T47D (cell line): ENCODE measurements around the gene TXNDC11.

ENCODE experiments used
- DNase-seq, 2 experiments: peaks; one replicate each; pipeline versions ENCODE4 v3.0.0 to v3.0.0-alpha.2; 2011 to 2012; ENCODE audit warnings: low read depth in 1 of 2, low spot score in 1 of 2
- JUND ChIP-seq: IDR thresholded peaks from 2 replicates; pipeline ENCODE4 v1.6.1; 2012; ENCODE audit warnings: low read depth
- in situ Hi-C: cut with HindIII; loops from 2 replicates; pipeline ENCODE4 v1.10.0; 2016; ENCODE audit warnings: low sequenced_read_pairs, low pct_unique_long_range_greater_than_20kb

TXNDC11 gene

DNA sequence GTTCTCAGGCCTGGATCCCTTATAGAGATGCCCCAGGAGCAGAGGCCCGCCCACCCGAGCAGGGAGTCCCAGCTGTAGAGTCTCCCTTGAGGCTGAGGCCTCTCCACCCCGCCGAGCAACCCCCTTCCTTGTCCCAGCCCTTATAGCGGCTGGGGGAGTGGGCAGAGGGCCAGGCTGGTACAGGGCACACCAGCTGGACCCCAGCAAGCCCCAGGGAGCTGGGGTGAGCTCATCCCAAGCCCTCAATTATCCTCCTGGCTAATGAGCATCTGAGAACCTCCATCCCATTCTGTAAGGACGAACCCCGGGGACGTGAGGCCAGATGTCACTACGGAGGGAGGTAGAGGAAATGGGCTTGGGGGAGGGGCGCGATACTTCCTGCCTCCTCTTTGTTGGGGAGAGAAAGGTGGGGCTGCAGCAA lies 77.6 kb downstream of the TXNDC11 start:
- no peak for TF ChIP-seq JUND
- DNase-seq = no peak
- in situ Hi-C loops = no loop called here

DNA sequence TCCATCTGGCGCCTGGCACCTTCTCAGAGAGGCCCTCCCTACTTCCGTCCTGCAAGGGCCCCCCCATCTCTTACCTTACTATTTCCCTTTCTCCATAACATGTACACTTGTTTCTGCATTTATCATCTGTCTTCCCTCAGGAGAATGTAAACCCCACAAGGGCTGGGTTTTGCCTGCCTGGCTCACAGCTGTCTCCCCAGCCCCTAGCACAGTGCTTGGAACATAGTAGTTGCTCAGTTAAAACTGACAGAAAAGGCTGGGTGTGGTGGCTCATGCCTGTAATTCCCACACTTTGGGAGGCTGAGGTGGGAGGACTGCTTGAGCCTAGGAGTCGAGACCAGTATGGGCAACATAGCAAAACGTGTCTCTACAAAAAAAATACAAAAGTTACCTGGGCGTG lies 80.1 kb downstream of the TXNDC11 start:
- in situ Hi-C loops = no loop called here
- no peak for TF ChIP-seq JUND
- no peak for DNase-seq

DNA sequence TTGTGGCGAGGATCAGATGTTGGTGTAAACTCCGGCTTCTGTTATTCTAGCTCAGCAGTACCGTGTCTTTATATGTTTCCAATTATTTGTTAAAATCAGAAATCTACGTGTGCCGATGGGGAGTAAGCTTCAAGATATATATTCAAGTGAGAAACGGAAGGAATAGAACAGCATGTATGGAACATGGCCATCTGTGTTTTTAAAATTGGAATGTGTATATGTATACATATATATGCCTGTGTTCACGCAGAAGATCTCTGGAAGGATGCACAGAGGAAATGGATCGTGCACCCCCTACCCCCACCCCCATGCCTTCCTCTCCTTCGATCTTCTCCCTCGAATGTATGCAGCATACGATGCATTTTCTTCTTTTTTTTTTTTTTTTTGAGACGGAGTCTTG lies 82.1 kb downstream of the TXNDC11 start:
- DNase-seq = no peak
- TF ChIP-seq JUND = no peak
- in situ Hi-C loops = no loop called here

DNA sequence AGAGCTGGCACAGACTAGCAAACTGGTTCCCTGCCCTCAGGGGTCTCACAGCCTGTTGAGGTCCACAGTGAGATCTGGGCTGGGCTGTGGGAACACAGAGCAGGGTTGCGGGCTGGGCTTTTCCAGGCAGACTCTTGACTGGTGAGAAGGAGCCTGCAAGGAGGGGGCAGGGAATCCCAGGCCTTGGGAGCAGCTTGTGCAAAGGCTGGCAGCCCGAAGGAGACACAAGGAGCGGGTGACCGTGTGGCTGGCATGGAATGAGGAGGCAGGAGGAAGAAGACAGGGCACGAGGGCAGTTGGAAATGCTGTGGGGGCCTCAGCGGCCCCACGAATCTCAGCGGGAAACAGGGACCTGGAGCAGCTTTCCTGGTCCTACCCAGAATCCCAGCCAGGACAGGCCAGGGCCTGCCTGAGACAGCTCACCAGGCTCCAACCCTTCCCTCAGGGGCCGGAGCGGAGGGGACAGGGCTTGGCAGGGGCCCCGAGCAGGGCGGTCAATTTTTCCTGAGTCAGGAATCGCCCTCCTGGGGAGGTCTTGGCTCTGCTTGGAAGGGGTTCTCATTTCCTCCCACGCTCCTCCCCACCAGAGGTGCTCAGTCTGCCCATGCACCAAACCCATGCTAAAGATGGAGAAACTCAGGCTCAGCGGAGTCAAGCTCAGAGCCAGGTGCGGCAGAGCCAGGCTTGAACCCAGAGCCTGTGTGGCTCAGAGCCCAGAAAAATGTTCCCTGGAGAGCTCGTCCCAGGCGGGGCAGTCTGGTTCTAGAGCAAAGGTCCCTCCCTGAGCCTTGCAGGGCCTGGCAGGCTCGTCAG lies 83.6 kb downstream of the TXNDC11 start:
- no peak for TF ChIP-seq JUND
- DNase-seq = no peak
- in situ Hi-C loops = no loop called here

DNA sequence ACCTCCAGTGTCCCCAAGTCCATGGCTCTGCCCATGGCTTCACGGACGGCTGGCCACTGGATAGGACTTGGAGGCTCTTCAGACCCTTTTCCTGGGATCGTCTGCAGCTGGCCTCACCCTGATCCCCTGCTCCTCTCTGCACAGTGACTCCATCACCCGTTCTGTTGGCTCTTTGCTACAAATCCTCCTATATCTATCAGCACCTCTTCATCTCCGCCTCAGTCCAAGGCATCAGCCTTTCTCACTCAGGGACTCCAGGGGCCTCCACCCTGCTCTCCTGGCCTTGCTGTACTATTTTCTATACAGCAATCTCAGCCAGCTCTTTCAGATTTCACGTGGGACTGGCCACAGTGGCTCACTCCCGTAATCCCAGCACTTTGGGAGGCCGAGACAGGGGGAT lies 85.1 kb downstream of the TXNDC11 start:
- in situ Hi-C loops = no loop called here
- no peak for TF ChIP-seq JUND
- no peak for DNase-seq

DNA sequence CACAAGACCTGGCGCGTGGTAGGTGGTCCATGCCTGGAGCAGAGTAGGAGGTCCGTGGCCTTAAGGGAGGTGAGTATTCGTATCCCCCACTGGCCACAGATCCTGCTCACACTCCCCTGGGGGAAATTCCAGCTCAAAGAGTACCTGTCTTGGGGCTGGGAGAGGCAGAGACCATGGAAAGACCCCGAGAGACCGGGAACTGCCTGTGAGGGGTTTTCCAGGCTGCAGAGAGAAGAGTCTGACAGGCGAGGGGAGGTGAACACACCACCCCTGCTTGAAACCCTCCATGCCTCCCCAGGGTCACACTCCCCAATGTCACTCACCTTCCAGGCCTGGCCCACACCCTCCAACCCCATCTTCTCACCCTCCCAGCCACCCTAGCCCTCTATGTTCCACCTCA lies 87.0 kb downstream of the TXNDC11 start:
- in situ Hi-C loops = no loop called here
- DNase-seq = no peak
- TF ChIP-seq JUND = no peak

DNA sequence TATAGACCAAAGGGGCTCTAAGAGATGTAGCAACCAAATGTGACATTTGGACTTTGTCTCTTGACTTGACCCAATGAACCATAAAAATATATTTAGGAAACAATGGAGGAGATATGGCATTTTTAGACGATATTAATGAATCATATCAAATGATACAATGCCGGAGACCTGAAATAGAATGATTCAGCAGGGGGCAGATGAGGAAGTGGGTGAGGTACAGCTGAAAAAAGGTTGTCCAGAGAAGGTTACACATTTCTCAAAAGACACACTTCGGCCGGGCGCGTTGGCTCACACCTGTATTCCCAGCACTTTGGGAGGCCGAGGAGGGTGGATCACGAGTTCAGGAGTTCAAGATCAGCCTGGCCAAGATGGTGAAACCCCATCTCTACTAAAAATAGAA lies 90.9 kb downstream of the TXNDC11 start:
- TF ChIP-seq JUND = no peak
- in situ Hi-C loops = no loop called here
- DNase-seq = no peak

DNA sequence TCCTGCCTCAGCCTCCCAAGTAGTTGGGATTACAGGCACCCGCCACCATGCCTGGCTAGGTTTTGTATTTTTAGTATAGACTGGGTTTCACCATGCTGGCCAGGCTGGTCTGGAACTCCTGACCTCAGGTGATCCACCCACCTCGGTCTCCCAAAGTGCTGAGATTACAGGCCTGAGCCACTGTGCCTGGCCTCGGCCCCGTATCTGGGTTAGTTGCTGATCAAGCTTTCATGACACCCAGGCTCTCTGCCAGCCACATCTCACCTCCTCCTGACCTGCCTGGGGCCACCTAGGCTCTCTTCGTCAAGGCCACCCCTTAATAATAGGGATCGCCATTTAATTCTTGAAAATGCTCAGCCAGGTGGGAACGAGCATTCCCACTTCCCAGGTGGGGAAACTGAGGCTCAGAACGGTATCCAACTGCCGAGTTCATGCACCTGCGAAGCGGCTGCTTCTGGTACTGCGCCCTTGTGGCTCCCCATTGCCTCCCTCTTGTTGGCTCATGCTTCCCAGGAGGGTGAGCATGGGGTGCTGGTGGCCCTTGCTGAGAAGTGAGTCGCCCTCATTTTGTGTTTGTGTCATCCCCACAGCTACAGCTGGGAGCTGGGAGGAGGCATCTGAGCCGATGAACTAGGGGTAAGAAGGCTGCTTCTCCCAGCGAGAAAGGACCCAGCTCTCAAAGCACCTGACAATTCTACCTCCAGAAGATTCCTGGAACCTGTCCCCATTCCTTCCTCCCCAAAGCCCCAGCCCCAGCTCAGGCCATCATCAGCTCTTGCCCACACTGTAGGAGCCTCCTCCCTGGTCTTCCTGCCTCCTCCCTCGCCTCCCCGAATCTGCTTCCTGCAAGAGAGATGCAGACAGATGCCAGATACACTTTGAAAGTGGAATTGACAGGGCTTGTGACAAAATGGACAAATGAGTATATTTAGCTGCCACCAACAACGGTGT lies 91.7 kb downstream of the TXNDC11 start:
- in situ Hi-C loops = no loop called here
- DNase-seq = no peak
- TF ChIP-seq JUND = no peak

DNA sequence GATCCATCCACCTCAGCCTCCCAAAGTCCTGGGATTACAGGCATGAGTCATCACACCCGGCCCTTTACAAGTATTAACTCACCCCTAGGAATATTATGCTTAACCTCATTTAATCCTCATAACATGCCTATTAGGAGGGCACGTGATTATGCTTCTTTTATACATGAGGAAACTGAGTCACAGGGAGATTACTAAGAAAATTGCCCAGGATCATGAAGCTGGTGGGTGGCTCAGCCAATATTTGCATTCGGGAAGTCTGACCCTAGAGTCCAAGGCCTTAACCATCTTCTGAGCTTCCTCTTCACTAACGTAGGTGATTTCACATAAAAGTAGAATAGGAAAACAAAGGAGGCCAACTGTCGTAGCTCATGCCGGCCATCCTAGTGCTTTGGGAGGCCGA lies 93.4 kb downstream of the TXNDC11 start:
- no peak for DNase-seq
- TF ChIP-seq JUND = no peak
- in situ Hi-C loops = no loop called here

DNA sequence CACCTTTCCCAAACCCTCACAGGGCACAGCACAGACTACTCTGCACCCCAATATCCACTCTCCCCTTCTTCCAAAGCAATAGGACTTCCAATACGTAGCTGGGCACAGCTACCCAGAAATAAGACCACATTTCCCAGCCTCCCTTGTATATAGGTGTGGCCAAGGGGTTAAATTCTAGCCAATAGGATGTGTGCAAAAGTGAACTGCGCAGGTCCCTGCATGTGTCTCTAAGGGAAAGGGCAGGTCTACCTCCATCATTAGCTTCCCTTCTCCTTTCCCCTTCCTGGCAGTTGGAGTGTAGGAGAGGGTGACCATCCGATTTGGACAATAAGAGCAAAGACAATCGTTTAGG lies 99.9 kb downstream of the TXNDC11 start:
- in situ Hi-C loops = no loop called here
- no peak for DNase-seq
- no peak for TF ChIP-seq JUND

DNA sequence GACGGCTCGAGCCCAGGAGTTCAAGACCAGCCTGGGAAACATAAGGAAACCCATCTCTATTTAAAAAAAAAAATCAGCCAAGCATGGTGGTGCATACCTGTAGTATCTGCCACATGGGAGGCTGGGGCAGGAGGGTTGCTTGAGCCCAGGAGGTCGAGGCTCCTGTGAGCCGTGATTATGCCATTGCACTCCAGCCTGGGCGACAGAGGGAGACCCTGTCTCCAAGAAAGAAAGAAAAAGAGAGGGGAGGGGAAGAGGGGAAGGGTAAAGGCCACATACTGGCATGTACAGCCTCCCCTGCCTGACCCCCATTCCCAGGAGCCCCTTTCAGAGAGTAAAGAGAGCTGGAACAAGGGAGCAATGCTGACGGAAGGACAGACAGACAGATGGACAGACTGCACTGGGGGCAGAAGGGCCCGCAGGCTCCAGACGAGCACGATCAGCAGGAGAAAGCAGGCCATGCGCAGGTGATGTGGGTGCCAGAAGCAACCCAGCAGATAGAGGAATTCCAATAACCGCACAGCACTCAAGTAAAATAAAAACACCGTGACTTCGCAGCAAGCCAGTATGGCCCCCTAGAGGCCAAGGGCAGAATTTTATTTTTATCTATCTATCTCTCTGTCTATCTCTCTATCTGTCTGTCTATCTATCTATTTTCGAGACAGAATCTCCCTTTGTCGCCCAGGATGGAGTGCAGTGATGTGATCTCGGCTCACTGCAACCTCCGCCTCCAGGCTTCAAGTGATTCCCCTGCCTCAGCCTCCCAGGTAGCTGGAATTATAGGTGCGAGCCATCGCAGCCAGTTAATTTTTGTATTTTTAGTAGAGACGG lies 101.5 kb downstream of the TXNDC11 start:
- in situ Hi-C loops = no loop called here
- DNase-seq = peak in 1 of 2 experiments; percentile 66
- no peak for TF ChIP-seq JUND
